Kidney (tissue), 14 donors: ENCODE data around the gene CDK19. TPM values are rescaled to one million over a fixed set of nuclear protein-coding genes. Genes with fewer than 3 reads are reported as not detected.

Experiments used
- DNase-seq, 5 donors: peaks; one replicate each; pipeline ENCODE4 v3.0.0-alpha.2; 2013 to 2020
- FAIRE-seq: peaks from 2 replicates; lab custom pipeline; 2012; peaks lifted over from hg19 to GRCh38; lab: Jason Lieb, UNC
- H3K27ac ChIP-seq, 2 donors: one replicate each; pipeline ENCODE4 v1.7.0; 2013; ENCODE audit warnings: low read depth in 2 of 2, low read length in 2 of 2, inconsistent platforms in 1 of 2
- H3K27me3 ChIP-seq: one replicate; pipeline ENCODE4 v1.7.1; 2013; ENCODE audit warnings: low read length, inconsistent platforms; ENCODE audit not compliant: control insufficient read depth, insufficient read depth
- H3K36me3 ChIP-seq, 3 donors: one replicate each; pipeline versions ENCODE4 v1.7.0 to v1.7.1; 2013; ENCODE audit warnings: low read length in 3 of 3, control low read depth in 1 of 3, inconsistent platforms in 1 of 3; ENCODE audit not compliant: insufficient read depth in 3 of 3, control insufficient read depth in 2 of 3
- H3K4me1 ChIP-seq, 3 donors: one replicate each; pipeline versions ENCODE4 v1.7.0 to v1.7.1; 2013; ENCODE audit warnings: low read length in 3 of 3, inconsistent platforms in 1 of 3, low read depth in 1 of 3; ENCODE audit not compliant: control insufficient read depth in 2 of 3, insufficient read depth in 2 of 3
- H3K4me3 ChIP-seq, 3 donors: one replicate each; pipeline versions ENCODE4 v1.7.0 to v1.8.1; 2013; ENCODE audit warnings: low read length in 3 of 3, control low read depth in 1 of 3, inconsistent platforms in 1 of 3
- H3K9ac ChIP-seq, 3 donors: one replicate each; pipeline versions ENCODE4 v1.7.0 to v1.7.1; 2013; ENCODE audit warnings: low read length in 3 of 3, control low read depth in 1 of 3, inconsistent platforms in 1 of 3
- H3K9me3 ChIP-seq, 3 donors: one replicate each; pipeline versions ENCODE4 v1.7.0 to v1.7.1; 2013; ENCODE audit warnings: low read length in 3 of 3, control low read depth in 1 of 3, inconsistent platforms in 1 of 3; ENCODE audit not compliant: control insufficient read depth in 2 of 3, insufficient read depth in 1 of 3
- CTCF ChIP-seq: IDR thresholded peaks from 3 replicates; pipeline ENCODE4 v1.5.1; 2012; ENCODE audit warnings: mild to moderate bottlenecking, moderate library complexity, borderline replicate concordance; ENCODE audit not compliant: insufficient read depth; ENCODE audit errors: extremely low read depth
- intact Hi-C: fragments of 100-400 bp; cut with DNase I; formaldehyde crosslinking; loops from one replicate; pipeline ENCODE4 v1.11.1; 2022
- polyA plus RNA-seq: library from polyadenylated mRNA; stranded (reverse); fragments of 350-450 nt; fragmentation: Illumina TruSeq; extraction: RNeasy Lipid Tissue Mini Kit (QIAGEN cat#74804); gene quantifications from one replicate; pipeline ENCODE4 v1.2.3, GENCODE V29; 2014; ENCODE audit warnings: low read depth, low replicate concordance; ENCODE audit not compliant: insufficient read depth
- total RNA-seq: library from RNA; stranded (reverse); fragmentation: NEBNext Ultra II Directional; extraction: Animal tissue kit (Norgen Biotek cat#: 25700); gene quantifications from one replicate; pipeline ENCODE4 v1.2.1, GENCODE V29; 2021
- donor health status: control.
- donor health status: control.
- donor health status: control.
- donor health status: control.
- donor health status: control.
- donor health status: DM: yes; HTN: yes; CAD: no.
- donor health status: Normal renal cell carcinoma (clear cell type).

The CDK19 gene
- total and polyA plus RNA-seq, 2 donors from 2014 or later = 4.9 to 20.4 TPM

- no peaks in the 10 kb centered on the region for H3K27me3 ChIP-seq
- DNase-seq (no peak), FAIRE-seq (no peak)
- intact Hi-C loops = no loop called here
- TF ChIP-seq CTCF = no peak
- no peaks in the 10 kb centered on the region for H3K9me3 ChIP-seq
- H3K27ac ChIP-seq = no peak overlapping the region
- no peak overlapping the region for H3K9ac ChIP-seq
- H3K4me1 ChIP-seq = no peaks in the 10 kb centered on the region
- H3K4me3 ChIP-seq = no peak overlapping the region
- no peaks in the 10 kb centered on the region for H3K36me3 ChIP-seq
Observed at GRCh38 chr6:110658631-110659211, 156.5 kb downstream of the CDK19 start.

GRCh38 chr6:110656492-110656891 is 158.8 kb downstream of the CDK19 start:
- Histone ChIP-seq H3K9ac (no peak overlapping the region), H3K36me3 (no peaks in the 10 kb centered on the region), H3K4me3 (no peak overlapping the region), H3K9me3 (no peaks in the 10 kb centered on the region), H3K27ac (no peak overlapping the region), H3K4me1 (no peaks in the 10 kb centered on the region), H3K27me3 (no peaks in the 10 kb centered on the region)
- TF ChIP-seq CTCF = no peak
- DNase-seq (no peak), FAIRE-seq (no peak)
- intact Hi-C loops = no loop called here

GRCh38 chr6:110655821-110656220 is 159.4 kb downstream of the CDK19 start:
- intact Hi-C loops = no loop called here
- DNase-seq = no peak
- no peak for FAIRE-seq
- no peak for TF ChIP-seq CTCF
- Histone ChIP-seq H3K36me3 (no peaks in the 10 kb centered on the region), H3K9ac (no peak overlapping the region), H3K27ac (no peak overlapping the region), H3K27me3 (no peaks in the 10 kb centered on the region), H3K9me3 (no peaks in the 10 kb centered on the region), H3K4me1 (no peaks in the 10 kb centered on the region), H3K4me3 (no peak overlapping the region)
